Endothelial cell of umbilical vein (primary cell): ENCODE results near the gene WAPL.

Experiments used
- CTCF ChIP-seq, 2 donors: IDR thresholded peaks; 1 replicate in 1 of 2; 2 replicates in 1 of 2; pipeline ENCODE4 v1.5.1; 2011; ENCODE audit warnings: low read length in 2 of 2, mild to moderate bottlenecking in 2 of 2, moderate library complexity in 2 of 2, control low read depth in 1 of 2, inconsistent platforms in 1 of 2, low read depth in 1 of 2; ENCODE audit not compliant: insufficient read depth in 1 of 2; ENCODE audit errors: extremely low read depth in 1 of 2
- EZH2 ChIP-seq: IDR thresholded peaks from 2 replicates; pipeline ENCODE4 v1.6.1; 2012; ENCODE audit warnings: borderline replicate concordance, low read depth, mild to moderate bottlenecking, moderate library complexity, low read length, inconsistent platforms; ENCODE audit not compliant: severe bottlenecking
- FOS ChIP-seq: IDR thresholded peaks from 2 replicates; pipeline ENCODE4 v1.6.1; 2011; ENCODE audit warnings: mild to moderate bottlenecking, low read length, moderate library complexity, borderline replicate concordance; ENCODE audit not compliant: insufficient read depth
- GATA2 ChIP-seq: IDR thresholded peaks from 2 replicates; pipeline ENCODE4 v1.7.0; 2011; ENCODE audit warnings: low read depth, mild to moderate bottlenecking, moderate library complexity, mixed read lengths, low read length; ENCODE audit not compliant: insufficient read length, insufficient read depth
- MYC ChIP-seq: IDR thresholded peaks from one replicate; pipeline ENCODE4 v1.6.1; 2011; ENCODE audit warnings: mild to moderate bottlenecking, low read depth, low read length
- POLR2A ChIP-seq: IDR thresholded peaks from 2 replicates; pipeline ENCODE4 v1.6.1; 2012; ENCODE audit warnings: low read depth, mild to moderate bottlenecking, control low read depth, low read length
- POLR2AphosphoS5 ChIP-seq: IDR thresholded peaks from 2 replicates; pipeline ENCODE4 v1.6.1; 2012; ENCODE audit warnings: low read depth, mild to moderate bottlenecking, control low read depth, low read length, moderate library complexity; ENCODE audit not compliant: insufficient read depth
- TF ChIP-seq, protein P1 (sequence below): IDR thresholded peaks from 2 replicates; pipeline ENCODE4 v1.6.1; 2011; ENCODE audit not compliant: insufficient read depth, insufficient read length

- TF ChIP-seq POLR2A (no peak), EZH2 (no peak), CTCF (IDR thresholded peaks at IDR 0.05; ENCODE audit: extremely low read depth in 1 of 2, insufficient read depth in 1 of 2, low read depth in 1 of 2, low read length in 2 of 2) (no peak), POLR2AphosphoS5 (no peak), GATA2 (no peak), MYC (no peak), FOS (no peak)
- TF ChIP-seq, protein P1, sequence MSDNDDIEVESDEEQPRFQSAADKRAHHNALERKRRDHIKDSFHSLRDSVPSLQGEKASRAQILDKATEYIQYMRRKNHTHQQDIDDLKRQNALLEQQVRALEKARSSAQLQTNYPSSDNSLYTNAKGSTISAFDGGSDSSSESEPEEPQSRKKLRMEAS, result no peak
Observed at GRCh38 chr10:86472061-86472460, 49.5 kb downstream of the WAPL start.
